SH-SY5Y (cell line): ENCODE measurements around the gene SNRNP27.

Source experiments
- GATA2 ChIP-seq: IDR thresholded peaks from 2 replicates; pipeline ENCODE4 v1.6.1; 2011; ENCODE audit warnings: mild to moderate bottlenecking, low read depth, low read length
- GATA3 ChIP-seq: IDR thresholded peaks from 2 replicates; pipeline ENCODE4 v1.6.1; 2011; ENCODE audit warnings: low read depth, mild to moderate bottlenecking, low read length, moderate library complexity

The SNRNP27 gene

DNA sequence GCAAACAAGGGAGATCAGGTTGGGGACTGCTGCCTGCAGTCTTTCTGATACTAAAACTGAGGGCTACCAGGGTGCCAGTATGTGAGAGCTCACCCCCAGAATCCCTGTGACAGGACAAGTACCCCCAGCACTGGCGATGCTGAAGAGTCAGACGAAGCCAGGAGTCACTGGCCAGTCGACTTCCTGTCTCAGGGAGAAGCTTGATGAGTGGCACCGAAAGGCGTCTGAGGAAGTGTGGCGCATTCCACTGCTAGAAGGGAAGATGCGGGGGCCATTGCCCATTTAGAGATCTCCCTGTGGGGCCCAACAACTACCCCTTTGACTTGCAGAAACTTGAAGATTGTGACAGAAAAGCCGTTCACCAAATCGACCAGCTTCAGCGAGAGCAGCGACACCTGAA lies 43.1 kb downstream of the SNRNP27 start:
- no peak for TF ChIP-seq GATA2
- no peak for TF ChIP-seq GATA3

DNA sequence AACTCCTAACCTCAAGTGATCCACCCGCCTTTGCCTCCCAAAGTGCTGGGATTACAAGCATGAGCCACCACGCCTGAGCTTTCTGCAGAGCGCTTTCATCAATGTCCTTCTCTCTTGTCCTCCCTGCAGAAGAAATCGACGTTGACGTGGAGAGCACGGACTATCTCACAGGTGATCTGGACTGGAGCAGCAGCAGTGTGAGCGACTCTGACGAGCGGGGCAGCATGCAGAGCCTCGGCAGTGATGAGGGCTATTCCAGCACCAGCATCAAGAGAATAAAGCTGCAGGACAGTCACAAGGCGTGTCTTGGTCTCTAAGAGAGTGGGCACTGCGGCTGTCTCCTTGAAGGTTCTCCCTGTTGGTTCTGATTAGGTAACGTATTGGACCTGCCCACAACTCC lies 44.2 kb downstream of the SNRNP27 start:
- TF ChIP-seq GATA2 = no peak

DNA sequence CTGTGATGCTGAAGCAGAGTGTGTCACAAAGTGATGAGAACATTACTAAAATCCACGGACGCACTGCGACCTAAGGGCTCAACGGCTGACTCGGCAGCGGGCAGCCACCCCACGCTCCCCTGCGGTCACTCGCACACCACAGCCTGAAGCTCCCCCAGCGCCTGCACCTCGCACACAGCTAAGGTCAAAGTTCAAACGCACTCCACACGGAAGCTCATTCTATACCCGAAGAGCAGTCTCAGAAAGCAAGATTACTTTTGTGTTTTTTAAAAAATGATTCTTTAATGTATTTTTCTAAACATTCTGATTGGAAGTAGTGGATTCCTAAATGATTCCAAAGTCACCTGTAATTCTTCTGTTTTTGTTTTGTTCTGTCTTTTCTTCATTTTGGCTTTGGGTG lies 46.0 kb downstream of the SNRNP27 start:
- TF ChIP-seq GATA2 = no peak
- TF ChIP-seq GATA3 = no peak

DNA sequence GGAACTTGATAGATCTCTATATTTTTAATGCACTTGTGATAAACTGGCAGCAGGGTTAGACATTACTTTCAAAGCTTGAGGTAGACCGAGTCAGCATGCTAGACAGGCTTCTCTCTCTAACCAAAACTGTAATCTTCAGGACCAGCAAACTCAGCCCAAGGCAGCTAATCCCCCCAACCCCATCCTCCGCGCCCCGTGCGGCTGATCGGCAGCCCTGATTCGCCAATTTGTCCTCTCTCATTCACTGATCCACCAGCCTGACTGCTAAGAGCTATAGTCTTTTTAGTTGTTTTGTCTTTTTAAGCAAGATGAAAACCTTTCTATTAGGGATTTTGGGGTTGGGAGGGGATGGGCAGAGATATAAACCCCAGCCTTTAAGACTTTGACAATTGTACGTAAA lies 46.9 kb downstream of the SNRNP27 start:
- no peak for TF ChIP-seq GATA2
- TF ChIP-seq GATA3 = no peak

DNA sequence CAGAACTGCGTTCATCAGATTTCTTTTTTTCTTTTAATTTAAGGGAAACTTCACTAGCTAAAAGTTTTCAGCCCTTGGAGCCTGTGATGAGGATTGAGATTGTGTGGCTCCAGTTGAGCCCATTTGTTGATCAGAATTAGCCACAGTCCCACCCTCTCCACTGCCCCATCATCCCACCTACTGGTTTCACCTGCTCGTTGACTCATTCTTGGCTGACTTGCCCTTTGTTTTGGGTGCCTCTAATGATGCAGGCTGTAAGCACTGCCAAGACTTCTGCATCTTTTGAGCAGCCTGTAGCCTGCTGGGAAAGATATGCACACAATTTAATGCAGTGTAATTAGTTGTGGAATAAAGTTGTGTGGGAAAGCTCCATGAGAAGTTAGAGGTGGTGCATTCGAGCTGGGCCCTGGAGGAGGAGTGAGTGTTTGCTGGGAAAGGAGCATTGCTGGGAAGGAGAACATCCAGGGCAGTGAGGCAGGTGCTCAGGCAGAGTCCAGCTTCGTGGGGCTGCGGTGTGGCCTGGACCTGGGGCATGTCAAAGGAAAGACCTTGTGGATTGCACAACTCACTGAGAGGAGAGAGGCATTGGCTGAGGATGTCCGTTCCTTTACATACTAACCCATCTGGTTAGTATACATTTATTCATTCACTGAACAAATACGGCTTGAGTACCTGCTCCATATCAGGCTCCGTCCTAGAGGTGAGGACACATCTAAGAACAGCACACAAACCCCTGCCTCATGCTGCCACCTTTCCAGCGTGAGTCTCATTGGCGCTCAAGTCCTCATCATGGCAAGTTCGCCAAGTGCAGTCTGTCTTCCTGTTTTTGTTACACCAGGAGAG lies 49.5 kb downstream of the SNRNP27 start:
- TF ChIP-seq GATA3 = no peak
- TF ChIP-seq GATA2 = no peak

DNA sequence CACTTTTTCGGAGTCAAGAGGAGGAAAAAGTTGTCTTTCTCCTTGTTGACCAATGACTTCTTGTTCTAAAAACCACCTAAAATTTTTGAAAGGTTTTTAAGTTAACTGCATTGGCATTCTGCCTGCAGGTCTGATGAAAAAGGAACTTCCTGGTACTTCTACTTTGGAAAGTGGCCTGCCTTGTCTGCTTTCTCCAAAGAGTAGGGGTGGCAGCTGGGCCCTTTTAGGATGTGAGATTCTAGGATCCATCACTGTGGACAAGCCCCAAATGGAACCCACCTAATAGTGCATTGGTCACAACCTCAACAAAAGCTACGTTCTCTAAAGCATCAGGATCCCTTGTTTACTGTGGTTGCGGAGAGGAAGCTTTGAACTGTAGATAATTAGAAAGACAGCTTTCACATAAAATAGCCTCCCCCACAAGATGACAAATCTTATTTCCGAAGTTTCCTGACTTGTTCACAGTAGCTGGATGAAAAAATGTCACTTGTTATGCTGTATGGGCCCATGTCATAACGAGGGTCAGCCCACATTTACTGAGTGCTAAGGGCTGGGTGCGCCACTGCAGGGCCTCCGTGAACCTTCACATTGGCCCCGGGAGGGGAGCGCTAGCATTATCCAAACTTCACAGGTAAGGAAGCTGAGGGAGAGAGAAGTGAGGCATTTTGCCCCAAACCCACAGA lies 50.2 kb downstream of the SNRNP27 start:
- no peak for TF ChIP-seq GATA3
- TF ChIP-seq GATA2 = no peak

DNA sequence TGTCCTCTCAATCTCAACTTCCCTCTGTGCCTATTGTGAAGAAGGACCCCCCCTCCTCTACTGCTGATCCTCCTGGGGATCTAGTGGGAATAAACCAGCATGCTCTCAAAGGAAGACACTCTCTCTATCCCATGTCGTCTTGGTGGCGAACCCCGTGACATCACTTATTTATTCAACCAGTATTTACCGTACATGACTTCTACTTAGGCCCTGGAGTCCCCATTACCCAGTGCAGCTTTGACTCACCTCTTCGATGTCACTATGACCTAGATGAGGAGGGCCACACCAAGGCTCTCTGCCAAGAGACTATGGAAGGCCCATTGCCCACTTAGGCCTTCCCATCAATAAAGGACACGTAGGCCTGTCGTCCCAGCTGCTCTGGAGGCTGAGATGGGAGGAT lies 51.0 kb downstream of the SNRNP27 start:
- TF ChIP-seq GATA2 (no peak), GATA3 (no peak)

DNA sequence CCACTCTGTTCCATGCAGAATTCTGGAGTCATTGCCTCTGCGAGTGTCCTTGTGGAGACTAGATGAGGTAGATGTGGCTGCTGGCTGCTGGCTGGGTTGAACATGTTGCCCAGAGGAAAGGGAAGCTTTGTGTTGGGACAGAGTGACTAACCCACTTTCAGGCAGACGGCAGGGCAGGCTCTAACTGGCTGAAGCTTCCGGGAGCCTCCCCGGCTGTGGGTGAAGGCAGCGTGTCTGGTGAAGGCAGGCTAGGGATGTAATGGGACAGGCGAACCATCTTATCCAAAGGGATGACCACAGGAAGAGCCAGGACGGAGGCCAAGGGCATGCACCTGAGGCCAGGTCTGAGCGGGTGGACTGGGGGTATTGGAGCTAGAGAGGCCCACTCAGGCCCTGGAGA lies 51.7 kb downstream of the SNRNP27 start:
- TF ChIP-seq GATA3 = no peak
- no peak for TF ChIP-seq GATA2

DNA sequence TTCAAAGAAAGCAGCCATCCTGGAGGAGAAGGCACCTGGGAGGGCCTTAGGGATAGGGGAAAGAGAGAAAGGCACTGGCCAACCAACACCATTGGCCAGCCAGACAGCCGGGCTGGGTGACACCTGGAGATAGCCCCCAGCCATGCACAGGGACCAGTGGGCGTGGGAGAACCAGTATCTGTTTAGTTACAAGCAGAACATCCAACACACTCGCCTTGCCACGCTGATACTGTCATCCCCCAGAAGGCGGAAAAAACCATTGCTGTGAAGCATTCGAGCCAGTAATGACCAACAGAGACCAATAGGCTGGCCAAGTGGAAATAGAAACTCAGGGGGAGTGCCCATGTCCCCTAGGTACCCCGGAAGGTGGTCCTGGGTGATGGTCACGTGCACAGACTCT lies 52.2 kb downstream of the SNRNP27 start:
- no peak for TF ChIP-seq GATA2
- TF ChIP-seq GATA3 = no peak

DNA sequence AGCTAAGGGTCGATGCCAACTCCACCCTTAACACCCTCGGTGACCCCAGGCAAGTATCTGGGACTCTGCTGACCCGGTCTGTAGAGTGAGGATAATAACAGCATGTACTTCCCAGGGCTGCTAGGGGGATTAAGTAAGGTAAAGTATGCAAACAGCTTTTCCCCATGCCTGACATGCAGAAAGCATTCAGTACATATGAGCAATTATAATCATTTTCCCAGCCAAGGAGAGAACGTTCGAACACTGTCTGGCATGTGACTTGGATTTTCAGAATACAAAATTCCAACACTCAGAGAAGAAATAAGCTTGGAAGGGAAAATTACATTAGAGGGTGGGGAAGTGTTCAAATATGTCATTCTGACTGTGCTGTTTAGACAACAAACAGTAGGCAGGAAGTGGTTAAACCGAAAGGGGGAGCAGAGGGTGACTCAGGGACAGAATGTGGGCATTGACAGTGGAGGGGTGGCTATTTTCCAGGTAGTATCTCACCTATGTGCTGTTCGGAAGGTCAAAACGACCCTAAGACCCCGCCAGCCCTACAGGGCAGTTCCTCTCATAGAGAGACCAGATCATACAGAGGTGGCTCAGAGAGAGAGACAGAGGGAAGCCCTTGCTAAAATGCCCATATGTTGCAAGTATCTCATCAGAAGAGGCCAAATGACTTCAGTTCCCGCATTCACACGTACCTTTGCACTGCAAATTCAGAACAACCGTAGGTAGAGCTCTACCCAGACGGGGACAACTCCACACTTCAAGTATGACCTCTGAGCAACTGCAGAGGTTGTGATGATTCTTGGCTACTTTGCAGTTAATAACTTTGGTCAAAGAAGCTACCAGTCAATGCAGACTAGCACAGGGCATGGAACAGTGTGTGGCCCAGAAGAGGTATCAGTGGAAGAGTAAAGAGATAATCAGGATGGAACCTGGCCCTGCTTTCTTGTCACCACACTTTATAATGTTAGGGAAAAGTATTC lies 52.9 kb downstream of the SNRNP27 start:
- TF ChIP-seq GATA2 (no peak), GATA3 (no peak)

DNA sequence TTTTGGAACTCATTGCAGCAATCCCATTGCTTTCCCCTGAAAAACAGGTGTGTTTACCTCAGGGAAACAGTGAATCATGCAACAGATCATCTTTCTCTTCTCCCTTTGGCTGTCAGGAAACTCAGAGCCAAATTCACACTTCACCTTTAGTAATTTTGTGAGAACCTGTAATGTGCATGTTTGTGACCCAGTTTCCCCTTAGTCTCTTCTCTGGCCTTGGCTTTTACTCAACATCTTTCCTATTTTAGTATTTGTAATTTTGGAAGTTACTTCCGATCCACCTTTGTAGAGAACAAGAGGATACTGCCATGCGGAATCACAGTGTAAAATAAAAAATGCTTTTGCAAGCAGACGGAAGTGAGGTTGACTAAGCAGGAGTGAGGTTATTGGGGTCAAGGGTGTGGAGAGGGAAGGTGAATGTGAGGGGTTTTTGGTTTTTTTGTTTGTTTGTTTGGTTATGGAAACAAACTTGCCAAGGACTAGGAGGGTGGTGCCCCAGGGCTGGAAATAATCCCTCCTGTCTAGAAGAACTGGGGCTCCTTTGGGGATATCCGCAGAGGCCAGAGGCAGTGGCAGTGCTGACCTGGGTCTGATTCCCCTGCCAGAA lies 53.7 kb downstream of the SNRNP27 start:
- TF ChIP-seq GATA3 (no peak), GATA2 (no peak)

DNA sequence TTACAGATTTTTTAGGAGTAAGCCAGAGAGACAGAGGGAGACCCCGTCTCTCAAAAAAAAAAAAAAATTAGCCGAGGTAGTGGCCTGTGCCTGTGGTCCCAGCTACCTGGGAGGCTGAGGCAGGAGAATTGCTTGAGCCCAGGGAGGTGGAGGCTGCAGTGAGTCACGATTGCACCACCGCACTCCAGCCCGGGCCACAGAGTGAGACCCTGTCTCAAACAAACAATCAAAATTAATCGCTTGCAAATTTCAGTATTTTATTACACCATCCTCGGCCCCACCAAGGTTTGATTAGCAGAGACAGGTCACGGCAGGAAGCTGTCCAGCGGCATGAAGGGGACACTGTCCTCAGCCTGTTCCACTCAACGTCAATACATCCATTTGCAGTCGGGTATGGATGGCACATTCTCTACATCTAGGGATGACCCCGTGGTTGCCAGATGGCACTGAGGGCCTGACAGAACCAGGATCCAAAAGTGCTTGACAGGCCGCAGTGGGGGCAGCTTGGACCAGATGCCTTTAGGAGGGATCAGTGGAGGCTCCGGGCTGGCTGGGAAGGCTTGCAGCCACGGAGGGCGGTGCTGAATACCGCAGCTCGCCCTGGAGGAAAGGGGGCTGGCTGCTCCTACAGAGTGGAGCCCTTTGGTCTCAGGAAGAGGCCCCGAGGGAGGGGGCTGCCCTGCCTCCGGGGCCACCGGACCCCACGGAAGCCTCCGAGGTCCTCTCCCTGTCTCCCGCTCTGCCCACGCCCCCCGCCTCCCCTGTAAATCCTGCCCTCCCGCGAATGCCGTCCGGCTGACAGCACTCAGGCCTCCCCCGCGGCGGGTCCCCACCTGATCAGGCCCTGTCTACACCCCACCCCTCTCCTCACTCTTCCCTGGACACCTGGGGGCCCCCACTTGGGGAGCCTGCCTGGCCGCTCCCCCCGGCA lies 54.5 kb downstream of the SNRNP27 start:
- no peak for TF ChIP-seq GATA3
- TF ChIP-seq GATA2 = no peak

DNA sequence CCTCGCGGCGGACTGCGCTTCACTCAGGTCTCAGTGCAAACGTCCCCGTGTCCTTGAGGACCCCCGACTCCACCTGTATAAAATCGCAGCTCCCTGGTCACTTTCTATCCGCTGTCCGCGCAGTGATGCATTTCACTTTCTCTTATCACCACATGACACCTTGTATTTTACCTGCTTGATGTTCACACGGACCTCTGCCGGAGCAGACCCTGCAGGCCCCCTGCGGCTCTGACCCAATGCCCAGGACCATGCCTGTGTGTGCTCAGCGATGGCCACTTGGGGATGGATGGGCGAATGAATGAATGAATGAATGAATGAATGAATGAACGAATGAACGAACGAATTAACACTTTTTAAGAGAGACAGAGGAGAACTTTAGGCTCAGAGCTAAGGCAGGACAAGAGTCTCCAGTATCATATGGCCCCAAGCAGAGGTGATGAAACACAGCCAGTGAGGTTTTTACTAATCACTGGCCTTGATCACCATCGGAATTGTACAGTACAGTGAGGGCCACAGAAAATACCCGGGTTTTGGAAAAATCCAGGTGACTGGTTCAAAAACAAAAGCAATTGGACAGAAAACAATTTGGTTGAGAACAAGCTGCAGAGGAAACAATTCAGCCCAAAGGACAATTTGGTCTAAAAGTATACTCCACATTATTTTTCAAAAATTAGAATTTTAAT lies 55.3 kb downstream of the SNRNP27 start:
- TF ChIP-seq GATA2 (no peak), GATA3 (no peak)
